NB4 (cell line): ENCODE data around the gene IL2RA.

ENCODE experiments used
- DNase-seq: peaks from one replicate; pipeline ENCODE4 v3.0.0; 2010; ENCODE audit warnings: low read depth
- H3K4me3 ChIP-seq: one replicate; pipeline ENCODE4 v1.5.1; 2011; ENCODE audit warnings: mild to moderate bottlenecking, low read depth, low read length, moderate library complexity
- MYC ChIP-seq: IDR thresholded peaks from 2 replicates; pipeline ENCODE4 v1.6.1; 2011; ENCODE audit warnings: low read depth, low read length
- POLR2A ChIP-seq: IDR thresholded peaks from 2 replicates; pipeline ENCODE4 v1.6.1; 2011; ENCODE audit warnings: mild to moderate bottlenecking; ENCODE audit not compliant: insufficient read length; ENCODE audit errors: extremely low read depth
- TF ChIP-seq, protein P1 (sequence below): IDR thresholded peaks from 2 replicates; pipeline ENCODE4 v1.6.1; 2011; ENCODE audit warnings: low read depth, low read length
- TF ChIP-seq, protein P2 (sequence below): IDR thresholded peaks from one replicate; pipeline ENCODE4 v1.5.1; 2012; ENCODE audit warnings: low read depth, low read length

IL2RA gene

DNA sequence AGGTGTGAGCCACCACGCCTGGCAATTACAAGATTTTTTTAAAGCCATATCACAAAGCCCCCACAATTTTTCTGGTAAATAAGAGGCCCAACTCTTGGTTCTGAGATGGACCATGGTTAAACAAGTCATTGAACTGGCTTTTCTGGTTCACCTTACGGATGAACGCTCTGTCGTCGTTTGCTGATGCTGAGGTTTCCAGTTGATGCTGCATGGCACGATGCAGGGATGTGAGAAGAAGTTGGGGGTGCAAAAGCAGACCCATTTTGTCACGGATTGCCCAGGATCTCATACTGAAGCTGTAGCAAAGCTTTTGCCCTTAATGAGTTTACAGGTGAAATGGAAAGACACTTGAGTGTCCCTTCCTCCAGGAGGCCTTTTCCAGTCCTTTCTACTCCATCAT is 2.0 kb upstream of the IL2RA start:
- DNase-seq: no peak
- H3K4me3 ChIP-seq: no peak overlapping the region
- no peak for TF ChIP-seq MYC
- TF ChIP-seq, protein P1, sequence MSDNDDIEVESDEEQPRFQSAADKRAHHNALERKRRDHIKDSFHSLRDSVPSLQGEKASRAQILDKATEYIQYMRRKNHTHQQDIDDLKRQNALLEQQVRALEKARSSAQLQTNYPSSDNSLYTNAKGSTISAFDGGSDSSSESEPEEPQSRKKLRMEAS: no peak
- no peak for TF ChIP-seq POLR2A
- TF ChIP-seq, protein P2, sequence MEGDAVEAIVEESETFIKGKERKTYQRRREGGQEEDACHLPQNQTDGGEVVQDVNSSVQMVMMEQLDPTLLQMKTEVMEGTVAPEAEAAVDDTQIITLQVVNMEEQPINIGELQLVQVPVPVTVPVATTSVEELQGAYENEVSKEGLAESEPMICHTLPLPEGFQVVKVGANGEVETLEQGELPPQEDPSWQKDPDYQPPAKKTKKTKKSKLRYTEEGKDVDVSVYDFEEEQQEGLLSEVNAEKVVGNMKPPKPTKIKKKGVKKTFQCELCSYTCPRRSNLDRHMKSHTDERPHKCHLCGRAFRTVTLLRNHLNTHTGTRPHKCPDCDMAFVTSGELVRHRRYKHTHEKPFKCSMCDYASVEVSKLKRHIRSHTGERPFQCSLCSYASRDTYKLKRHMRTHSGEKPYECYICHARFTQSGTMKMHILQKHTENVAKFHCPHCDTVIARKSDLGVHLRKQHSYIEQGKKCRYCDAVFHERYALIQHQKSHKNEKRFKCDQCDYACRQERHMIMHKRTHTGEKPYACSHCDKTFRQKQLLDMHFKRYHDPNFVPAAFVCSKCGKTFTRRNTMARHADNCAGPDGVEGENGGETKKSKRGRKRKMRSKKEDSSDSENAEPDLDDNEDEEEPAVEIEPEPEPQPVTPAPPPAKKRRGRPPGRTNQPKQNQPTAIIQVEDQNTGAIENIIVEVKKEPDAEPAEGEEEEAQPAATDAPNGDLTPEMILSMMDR: no peak

DNA sequence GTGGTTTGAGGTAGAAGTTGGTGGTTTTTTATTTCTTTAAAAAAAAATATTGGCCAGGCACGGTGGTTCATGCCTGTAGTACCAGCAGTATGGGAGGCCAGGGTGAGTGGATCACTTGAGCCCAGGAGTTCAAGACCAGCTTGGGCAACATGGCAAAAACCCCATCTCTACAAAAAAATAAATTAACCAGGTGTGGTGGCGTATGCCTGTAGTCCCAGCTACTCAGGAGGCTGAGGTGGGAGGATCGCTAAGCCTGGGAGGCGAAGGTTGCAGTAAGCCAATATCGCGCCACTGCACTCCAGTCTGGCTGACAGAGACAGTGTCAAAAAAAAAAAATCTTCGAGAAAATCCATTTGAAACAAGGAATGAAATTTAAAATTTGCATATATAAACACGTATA is 1.1 kb downstream of the IL2RA start:
- no peak overlapping the region for H3K4me3 ChIP-seq
- TF ChIP-seq MYC (no peak), POLR2A (no peak)
- TF ChIP-seq, protein P2: no peak
- TF ChIP-seq, protein P1: no peak
- no peak for DNase-seq

DNA sequence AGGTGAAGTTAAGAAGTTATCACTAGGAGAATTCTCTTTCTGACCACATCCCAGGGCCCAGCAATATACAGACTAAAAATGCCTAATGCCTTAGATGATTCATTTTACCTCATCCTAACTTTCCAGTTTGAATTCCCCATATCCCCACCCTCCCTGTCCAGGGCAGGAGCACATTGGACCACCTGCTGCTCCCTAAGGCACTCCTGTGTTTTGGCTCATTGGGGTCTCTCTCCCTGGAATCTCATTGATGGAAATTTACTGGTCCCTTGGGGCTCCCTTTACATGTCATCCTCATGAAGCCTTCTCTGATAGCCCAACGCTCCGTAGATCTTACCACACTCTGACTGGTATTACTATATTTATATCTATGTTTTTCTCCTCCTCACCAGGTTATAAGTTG is 2.7 kb downstream of the IL2RA start:
- TF ChIP-seq, protein P1: no peak
- TF ChIP-seq POLR2A (no peak), MYC (no peak)
- TF ChIP-seq, protein P2: no peak

DNA sequence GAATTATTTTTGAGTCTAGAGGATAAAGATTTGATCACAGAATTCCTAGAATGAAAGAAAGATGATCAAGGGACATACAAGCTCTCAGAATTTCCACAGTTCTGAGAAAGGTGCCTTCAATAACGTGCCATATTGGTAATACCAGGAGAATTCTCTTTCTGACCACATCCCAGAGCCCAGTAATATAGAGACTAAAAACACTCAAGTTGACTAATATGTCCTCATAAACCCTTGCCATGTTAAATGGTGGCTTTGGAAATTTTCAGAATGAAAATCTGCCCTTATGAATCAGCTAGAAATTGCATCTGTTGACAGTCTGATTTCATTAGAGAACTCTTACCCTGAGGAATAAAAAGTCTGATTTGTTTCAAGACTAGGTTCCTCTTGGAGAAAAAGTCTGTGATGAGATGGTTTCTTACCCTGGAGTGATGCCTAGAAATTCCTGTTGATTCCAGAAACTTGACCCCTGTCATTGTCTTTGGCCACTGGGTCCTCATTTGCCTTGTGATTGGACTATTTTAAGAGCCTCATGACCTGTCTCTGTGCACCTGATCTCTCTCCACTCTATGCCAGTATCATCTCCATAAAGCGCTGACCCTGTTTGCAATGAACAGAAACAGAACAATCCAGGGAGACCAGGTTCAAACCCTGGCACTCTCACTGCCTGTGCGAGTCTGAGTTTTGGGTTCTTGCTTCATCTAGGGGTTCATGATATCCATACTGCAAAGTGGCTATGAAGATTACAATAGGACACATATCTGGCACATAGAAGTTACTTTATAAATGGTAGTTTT is 3.3 kb downstream of the IL2RA start:
- no peak overlapping the region for H3K4me3 ChIP-seq
- no peak for DNase-seq
- TF ChIP-seq, protein P1: no peak
- TF ChIP-seq POLR2A (no peak), MYC (no peak)
- TF ChIP-seq, protein P2: no peak

More for the DNA sequence above, 2.7 kb downstream of the IL2RA start:
- H3K4me3 ChIP-seq: no peak overlapping the region
- DNase-seq: no peak

DNA sequence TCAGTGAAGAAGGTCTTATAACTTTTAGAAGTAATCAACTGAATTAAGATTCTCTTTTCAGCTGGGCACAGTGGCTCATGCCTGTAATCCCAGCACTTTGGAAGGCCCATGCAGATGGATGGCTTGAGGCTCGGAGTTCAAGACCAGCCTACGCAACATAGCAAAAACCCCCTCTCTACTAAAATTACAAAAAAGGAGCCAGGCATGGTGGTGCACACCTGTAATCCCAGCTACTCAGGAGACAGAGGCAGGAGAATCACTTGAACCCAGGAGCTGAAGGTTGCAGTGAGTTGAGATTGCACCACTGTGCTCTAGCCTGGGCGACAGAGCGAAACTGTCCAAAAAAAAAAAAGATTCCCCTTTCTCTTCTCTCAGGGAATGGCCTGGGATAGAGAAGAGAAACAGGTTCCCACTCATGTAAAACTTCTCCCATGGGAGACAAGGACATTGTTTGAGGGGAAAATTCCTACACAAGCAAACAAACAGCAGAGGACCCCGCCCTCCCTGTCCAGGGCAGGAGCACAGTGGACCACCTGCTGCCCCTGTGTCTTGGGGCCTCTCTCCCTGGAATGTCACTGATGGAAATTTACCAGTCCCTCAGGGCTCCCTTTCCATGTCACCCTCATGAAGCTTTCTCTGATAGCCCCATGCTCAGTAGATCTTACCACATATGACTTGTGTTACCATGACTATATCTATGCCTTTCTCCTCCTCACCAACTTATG is 5.6 kb downstream of the IL2RA start:
- no peak for DNase-seq
- TF ChIP-seq MYC: no peak
- TF ChIP-seq POLR2A: no peak
- TF ChIP-seq, protein P1: no peak
- TF ChIP-seq, protein P2: no peak
- H3K4me3 ChIP-seq: no peak overlapping the region
